DMS 273 treated with DMSO at 0.1 percent for 48 hours (cell line): ENCODE measurements around the gene GAB1.

Source experiments
- DNase-seq: peaks from one replicate; lab custom pipeline; 2025; lab: John Stamatoyannopoulos, UW

GAB1 gene

DNA sequence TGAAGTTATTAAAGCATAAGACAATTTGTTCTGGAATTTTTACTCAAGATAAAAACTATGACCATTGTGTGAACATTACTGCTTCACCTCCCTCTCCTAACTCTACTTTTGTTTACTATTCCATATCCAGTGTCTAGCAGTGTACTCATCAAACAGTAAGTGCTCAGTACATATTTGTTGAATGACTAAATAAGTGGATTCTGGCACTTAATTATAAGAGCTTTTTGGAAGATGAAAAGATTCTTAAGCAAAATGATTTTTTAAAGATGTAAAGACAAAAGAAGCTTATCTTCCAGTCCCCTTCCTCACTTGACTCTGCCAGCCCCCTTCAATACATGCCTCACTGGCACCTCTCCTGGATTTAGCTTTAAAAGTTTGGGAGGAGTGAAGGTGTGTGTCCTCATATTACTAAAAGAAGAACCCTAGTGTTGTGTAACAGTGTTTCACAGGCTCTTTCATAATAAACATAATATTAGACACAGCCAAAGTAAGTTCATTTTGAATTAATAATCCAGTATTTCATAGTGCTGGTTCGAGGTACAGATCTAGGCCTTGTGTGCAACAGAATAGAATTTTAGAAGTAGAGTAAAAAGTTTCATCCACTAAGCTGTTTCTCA lies 53.0 kb downstream of the GAB1 start:
- DNase-seq = no peak

DNA sequence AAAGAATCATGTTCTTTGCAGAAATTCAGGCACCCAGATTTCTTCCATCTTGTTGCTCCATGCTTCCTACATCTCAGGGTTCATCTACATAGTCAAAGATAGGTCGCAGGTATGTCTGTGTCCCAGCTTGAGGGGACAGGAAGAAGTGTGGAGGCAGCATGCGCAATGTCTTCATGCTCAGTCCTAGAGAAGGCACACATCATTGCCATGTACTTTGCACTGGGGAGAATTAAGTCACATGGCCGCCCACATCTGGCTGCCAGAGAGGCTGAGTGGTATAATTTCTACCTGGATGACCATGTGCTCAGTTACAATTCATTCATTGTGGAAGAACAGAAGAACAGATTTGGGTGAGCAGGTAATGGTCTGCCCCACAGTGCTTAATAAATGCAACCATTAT lies 54.1 kb downstream of the GAB1 start:
- peak; percentile 19 for DNase-seq

DNA sequence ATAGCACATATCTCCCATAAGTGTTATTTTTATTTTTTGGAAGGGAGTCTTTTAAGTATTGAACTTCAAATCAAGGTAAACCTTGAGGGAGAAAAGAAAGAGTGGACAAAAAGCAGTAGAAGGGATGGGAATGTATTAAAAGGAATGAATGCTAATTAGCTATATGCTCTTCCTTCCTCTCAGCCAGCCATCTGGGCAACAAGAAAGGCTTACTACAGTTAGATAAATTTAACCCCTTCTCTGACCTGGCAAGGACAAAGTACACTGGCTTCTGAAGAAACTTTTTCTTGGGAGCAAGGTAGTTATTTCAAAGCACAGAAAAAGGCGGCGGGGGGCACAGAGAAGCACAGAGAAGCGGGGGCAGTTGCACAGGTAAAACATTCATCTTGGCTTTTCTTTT lies 54.6 kb downstream of the GAB1 start:
- peak; percentile 69 for DNase-seq

DNA sequence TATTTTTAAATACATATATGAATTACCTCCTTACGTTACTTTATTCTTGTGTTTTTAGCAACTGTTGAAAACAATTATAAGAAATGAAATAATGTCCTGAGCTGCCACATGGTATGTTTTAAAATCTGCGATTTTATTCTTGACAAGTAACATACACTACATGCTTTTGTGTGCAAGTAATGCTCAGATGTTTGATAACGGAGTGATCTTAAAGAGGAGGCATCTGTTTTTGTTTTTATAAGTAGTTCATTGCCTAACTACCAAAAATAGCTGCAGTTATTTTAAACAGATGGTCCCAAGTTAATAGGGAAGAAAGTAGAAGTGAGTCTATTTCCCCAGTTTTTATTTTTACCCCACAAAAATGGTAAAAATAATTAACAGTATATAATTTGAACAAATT lies 55.2 kb downstream of the GAB1 start:
- peak; percentile 70 for DNase-seq

DNA sequence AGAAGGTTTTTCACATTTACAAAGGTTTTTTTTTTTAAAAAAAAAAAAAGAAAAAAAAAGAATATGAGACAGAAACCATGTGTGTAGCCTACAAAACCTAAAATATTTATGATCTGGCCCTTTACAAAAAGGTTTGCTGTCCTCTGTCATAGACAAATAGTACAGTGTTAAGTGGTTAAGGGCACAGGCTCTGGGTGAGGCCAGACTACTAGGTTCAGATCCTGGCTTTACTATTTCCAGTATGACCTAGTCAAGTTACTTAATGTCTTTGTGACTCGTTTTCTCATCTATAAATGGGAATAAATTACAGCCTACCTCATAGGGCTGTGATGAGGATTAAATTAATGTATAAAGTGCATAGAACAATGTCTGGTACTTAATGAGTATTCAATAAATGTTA lies 56.5 kb downstream of the GAB1 start:
- DNase-seq = no peak

DNA sequence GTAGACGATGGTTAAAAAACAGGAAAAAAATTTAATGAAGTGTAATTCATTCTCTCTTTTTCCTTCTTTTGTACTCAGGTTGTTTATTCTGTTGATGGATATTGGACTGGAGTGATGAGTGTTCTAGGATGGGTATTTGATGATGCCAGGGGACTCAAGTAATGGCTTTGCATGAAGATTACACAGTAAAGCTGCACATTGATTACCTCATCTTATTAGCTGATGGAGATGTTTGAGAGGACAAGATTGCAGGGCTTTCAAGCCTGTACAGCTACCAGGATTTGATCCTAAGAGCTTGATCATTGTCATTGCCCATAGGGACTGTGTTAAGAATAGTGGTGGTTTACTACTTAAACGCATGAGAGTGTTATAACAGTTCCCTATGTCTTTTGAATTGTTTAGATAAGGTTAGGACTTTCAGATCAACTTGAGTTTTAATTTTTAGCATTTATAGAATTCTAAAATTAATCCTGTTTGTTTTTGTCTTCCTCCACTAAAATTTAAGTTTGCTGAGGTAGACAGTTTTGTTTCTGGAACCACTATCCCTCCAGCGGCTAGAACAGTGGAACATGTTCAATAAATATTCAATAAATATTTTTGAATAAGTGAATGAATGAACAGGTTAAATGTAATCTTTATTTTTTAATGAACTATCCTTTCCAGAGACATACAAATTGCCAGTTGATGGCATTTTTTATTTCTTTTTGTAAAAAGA lies 58.2 kb downstream of the GAB1 start:
- DNase-seq = no peak

DNA sequence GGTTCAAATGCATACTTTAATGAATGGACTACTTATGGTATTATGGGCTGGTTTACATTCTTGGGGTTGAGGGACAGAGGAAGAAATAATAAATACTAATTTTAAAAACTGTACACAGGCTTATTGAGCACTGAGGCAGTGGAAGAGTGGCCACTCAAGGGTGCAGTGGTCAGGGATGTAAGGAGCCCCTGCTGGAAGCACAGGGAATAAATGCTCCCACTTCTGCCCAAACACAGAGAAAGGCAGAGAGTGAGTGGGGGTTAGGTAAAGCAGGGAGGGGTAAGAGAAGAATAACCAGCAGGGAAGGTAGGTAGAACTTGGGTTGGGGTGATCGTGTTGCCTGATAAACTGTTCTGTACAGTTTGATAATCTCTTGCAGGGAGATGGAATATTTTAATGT lies 60.0 kb downstream of the GAB1 start:
- no peak for DNase-seq

DNA sequence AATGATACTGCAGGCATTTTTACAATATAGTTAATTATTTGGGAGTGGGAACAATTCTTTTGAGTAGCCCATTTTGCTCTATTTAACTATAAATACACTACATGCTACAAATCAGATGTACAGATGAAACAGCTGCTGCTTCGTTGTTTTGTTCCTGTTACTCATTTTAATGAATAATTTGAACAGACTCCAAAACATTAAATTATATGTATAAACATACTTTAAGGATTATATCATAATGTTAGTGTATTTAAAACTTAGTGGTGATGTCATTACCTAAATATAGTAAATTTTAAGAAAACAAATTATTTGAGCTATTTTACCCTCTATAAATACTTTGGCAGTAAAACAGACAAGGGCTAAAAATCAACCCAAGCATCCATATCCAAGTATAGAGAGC lies 60.7 kb downstream of the GAB1 start:
- DNase-seq = no peak

DNA sequence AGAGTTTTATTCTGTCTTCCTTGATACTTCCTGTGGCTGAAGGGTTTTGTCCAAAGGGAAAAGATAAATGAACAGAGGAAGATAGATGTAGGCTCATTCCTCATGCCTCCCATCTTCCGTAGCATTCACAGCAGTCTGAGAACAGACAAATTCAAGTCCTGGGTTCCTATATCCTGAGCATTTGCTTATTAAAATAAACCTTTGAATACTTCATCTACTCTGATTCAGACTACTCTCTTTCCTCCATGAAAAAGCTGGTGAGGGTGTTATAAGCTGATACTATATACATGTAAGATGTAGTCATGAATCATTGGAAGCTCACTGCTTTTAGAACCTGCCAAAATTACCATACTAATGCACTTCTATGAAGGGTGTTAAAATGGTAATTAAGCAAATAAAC lies 61.2 kb downstream of the GAB1 start:
- no peak for DNase-seq

DNA sequence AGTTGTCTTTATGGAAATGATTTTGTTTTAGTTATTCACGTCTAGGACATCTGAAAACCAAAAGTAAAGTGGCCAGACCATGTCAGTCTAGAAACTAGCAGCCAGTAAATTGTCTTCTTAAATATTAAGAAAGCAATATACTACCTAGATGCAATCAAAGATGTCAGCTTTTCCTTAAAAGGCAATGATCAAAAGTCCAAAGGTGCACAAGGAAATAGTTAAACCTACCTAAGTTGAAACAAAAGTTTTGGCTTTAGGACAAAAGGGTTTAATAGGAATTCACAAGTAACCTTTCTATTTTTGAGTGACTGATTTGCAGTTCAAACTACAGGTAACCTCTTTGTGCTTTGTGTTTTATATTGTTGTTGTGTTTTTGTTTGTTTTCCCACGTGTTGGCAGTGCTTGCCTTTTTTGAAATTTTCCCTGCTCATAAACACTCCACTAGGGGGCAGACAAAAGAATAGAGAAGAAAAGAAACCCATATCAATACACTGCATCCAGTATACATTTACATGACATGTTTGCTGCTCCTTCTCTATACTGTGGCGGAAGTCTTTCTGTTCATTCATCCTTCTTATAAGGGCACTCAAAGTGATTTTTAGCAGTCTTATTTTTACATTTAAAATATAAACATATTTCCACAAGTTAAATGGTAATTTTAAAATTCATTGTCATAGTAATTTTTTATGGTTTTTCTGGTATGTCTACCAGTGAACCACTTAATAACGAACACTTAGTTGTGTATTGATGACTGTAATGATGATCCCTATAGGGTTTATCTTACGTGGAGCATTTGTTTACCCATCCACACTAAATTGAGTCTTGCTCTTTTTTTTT lies 62.7 kb downstream of the GAB1 start:
- DNase-seq = peak; percentile 32

DNA sequence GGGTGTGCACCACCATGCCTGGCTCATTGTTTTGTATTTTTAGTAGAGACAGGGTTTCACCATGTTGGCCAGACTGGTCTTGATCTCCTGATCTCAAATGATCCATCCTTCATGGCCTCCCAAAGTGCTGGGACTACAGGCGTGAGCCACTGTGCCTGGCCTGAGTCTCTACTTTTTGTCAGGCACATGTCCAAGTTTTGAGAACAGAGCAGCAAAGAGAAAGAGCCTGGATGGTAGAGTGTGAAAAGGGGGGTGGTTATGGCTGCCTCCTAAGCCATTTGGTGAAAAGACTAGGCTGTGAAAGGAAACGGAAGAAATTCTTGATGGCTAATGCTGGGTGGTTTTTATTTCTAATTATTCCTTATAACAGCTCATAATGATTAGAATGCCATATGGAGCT lies 63.4 kb downstream of the GAB1 start:
- no peak for DNase-seq

DNA sequence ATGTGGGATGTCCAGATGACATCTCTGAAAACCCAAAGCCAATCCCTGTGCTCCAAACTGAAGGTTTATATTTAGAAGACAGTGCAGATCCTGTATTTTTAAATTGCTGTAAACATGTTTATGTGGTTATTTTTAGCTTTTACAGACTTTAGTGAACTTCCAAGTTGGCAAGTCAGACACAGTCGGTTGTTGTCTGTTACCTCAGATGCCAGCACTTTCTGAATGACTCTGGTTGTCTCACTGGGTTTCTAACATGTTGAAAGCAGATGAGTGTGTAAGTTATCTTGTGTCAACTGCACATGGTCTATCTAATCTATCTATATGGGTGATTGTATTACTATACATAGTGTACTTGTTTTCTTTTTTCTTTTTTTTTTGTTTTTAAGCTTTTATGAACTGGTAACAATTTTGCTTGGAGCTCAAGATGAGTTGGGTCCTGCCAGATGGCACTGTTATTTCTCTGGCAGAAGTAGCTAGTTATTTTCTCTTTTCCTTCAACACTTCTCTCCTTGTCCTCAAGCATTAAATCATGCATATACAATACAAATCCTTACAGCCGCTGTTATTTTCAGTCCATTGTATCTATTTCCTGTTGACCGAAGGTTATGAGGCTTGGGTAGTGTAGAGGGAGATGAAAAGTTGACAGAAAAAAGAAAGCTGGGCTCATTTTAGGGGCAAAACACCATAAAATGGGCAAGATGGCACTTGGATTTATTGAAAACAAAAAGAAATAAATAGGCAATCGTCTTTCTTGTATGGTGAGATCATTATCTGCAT lies 66.3 kb downstream of the GAB1 start:
- DNase-seq = peak; percentile 52

DNA sequence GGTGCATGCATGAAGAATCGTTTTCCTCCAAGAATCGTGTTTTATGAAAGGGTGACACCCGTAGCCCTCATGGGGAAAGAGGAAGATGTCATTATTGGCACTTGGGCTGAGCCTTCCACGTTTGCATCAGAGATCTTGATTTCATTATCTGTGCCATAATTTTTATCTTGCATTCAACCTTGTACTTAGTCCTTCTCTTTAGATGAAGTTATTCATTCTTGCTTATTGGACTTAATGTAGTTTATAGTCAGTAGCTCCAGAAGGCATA lies 66.8 kb downstream of the GAB1 start:
- DNase-seq = no peak

DNA sequence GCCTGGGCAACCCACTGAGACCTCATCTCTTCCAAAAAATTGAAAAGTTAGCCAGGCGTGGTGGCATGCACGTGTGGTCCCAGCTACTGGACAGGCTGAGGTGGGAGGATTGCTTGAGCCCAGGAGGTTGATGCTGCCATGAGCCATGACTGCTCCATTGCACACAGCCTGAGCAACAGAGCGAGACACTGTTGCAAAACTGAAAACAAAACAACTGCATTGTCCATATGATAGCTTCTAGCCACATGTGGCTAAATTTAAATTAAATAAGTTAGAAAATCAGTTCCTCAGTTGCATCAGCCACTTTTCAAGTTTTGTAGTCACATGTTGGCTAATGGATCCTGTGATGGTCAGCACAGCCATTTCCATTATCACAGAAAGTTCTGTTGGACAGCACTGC lies 67.9 kb downstream of the GAB1 start:
- no peak for DNase-seq

DNA sequence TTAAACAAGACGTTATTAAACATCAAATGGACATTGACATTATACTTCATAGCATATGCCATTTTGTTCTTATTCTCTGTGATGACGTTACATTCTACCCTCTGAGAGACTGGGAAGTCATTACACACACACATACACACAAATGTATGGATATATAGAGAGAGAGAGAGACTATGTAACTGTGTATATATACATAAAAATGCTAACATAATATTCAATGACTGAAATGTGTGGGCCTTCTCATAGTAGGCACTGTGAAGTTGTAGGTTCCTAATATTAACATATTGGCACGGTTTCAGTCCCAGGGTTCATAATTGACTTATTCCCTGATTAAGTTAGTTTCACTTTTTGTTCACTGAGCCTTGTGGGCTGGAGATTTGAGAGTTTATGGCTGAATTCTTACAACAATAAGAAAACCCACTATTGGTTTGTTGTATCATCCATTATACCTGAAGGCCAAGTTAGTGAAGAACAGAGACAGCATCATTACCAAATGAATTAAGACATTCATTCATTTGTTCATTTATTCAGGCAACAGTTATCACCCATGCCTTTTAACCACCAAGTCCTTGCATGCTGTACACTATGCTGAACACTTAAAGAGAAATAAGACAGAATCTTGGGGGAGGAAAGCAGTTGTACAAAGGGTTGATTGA lies 68.5 kb downstream of the GAB1 start:
- DNase-seq = no peak

DNA sequence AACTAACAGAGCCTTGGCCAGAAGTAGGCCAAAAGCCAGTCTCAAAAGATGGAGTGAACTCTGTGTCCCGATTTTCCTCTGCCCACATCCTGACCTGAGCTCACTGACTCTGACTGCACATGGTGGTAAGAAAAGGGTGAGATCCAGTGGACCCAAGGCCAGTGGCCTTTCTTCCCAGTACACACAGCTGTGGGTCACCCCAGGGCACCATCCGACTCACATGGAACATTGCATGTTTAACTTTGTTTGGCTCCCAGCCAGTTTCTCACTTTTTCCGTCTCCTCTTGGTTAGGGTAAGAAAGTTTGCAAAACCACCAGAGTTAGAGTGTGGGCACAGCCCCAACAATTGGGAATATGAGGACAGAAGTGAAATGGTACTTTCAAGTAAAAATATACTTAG lies 69.8 kb downstream of the GAB1 start:
- no peak for DNase-seq

DNA sequence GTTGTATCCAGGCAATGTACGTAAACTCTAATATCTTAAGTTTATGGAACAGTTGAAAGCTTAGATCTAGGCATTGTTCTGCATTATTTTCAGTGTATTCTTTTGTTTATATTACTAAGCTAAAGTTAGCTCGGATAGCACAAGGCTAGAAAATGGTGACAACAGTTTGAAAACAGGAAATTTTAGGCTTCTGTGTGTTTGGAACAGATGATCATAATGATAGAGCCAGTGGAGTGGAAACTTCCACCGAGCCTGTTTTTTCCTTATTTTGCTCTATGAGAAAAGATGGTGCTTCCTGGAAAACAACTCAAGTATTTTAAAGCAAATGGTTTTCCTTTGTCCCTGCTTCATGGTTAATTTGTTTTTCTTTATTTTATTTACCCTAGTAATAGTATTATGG lies 70.8 kb downstream of the GAB1 start:
- DNase-seq = no peak

DNA sequence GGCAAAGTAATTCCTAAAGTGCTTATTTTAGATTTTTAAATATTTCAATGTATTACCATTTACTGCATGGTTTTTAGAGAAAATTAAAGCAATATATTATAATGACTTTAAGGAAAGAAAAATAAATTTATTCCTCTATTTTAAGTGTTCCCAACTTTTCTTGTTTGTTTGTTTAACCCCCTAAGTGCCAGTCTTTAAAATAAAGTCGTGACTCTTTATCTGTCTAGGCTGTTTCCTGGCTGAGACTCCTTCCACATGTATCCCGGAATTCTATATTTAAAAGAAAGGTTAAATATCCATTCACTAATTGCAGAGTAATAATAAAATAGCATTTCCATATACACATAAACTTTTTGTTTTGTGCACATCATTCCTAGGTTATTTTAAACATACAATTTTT lies 71.2 kb downstream of the GAB1 start:
- no peak for DNase-seq

DNA sequence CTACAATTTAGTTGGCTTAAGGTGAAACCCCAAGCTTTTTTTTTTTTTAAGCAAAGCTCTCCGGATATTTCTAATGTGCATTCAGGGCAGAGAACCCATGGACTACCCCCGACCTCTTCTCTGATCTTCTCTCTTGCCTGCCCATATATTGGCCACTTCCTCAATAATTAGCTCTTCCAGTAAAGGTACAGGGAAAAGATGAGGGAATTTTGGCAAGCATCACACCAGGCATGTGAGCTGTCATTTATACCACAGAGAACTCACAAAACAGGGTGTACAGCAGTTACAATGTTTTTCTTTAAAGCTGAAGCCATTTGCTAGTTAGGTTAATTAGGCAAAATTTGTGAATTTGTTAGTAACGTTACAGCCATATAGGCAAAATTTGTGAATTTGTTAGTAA lies 73.3 kb downstream of the GAB1 start:
- DNase-seq = no peak

DNA sequence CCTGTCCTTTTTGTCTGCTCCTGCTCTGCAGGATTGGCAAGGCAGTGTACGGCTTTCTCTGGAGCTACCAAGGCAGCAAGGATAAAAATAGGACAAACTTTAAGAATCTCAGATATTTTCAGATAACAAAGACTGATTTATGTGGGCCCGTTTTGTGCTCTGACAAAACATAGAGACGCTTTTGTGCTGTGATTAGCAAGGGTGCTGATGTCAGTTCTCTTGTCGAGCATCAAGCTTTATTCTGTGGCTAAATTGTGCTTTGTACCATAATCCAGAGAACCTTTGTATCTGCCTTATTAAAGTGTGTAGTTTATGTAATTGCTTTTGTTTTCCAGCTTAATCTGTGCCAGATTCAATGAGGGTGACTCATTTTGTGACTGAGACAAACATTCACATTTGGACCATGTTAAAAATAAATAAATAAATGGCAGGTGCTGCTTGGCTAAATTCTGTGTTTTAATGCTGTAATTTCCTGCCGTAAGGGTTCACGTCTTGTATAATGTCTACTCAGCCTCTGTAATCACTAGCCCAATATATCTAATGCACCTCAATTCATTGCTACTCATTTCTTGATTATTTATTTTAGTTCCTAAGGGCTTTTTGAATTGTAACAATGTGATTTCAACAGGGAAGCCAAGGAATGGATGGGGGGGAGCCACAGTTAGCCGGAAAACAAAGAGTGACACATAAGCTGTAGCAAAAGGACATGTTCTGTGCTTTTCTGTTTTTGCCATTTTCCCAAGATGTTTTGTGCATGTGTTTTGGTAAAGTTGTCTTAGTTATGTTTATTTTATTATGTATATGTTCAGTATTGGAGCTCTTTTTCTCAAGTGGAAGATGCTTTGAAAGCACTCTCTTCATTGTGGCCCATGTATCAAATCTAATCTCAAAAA lies 75.1 kb downstream of the GAB1 start:
- no peak for DNase-seq

DNA sequence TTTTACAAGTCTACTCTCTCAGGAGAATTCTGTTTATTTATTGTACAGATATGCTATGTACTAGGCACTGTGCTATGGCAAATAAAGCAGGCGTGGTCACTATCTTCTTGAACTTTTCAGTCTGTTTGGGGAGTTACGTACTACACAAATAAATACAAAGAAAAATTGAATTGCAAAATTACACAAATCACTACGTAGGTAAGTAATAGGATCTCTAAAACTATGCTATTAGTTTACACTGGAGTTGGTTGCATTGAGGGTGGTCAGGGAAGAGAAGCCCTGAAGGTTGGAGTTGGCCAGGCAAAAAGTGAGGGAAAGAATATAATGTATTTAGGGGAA lies 75.7 kb downstream of the GAB1 start:
- DNase-seq = no peak
